ENCODE results near the gene CCZ1. TPM values are rescaled to one million over a fixed set of nuclear protein-coding genes. Genes with fewer than 3 reads are reported as not detected.
A peak's percentile ranks its signal among the peaks of the same experiment; 100 is the strongest.

Gene CCZ1
- total and polyA plus RNA-seq, 2 of the 8 experiments (the other 6 are each of a cell fraction or from before 2014, with no cell fraction given): 56.3 to 150 TPM

- H2BK12ac ChIP-seq (ENCODE audit: low read depth, low read length): no peak overlapping the region
- H3K9ac ChIP-seq (replicated peaks in 1 of 4; ENCODE audit: extremely low read depth in 1 of 4, low read depth in 3 of 4, low read length in 3 of 4): no peak overlapping the region
- no peak overlapping the region for H2BK120ac ChIP-seq (replicated peaks; ENCODE audit: low read depth, low read length)
- peak overlapping the region; percentile 35; the same call in 1 of the 2 replicates for H4K8ac ChIP-seq (ENCODE audit: extremely low read depth, insufficient read depth, low read length)
- H3K27me3 ChIP-seq (replicated peaks in 1 of 4; ENCODE audit: control insufficient read depth in 3 of 4, extremely low read depth in 1 of 4, insufficient read depth in 3 of 4, low read length in 3 of 4): no peaks in the 10 kb centered on the region
- CTCF ChIA-PET (ENCODE audit: partially characterized antibody): interaction anchor here (1.3 kb wide), 1 partner anchor 13 kb away, joined by 4 read pairs; no protein-coding TSS in a partner anchor
- no peak overlapping the region for H3K23ac ChIP-seq (ENCODE audit: insufficient read length)
- H3K14ac ChIP-seq (ENCODE audit: insufficient read length): no peak overlapping the region
- H3K4me1 ChIP-seq (replicated peaks in 1 of 4; ENCODE audit: control insufficient read depth in 3 of 4, insufficient read depth in 4 of 4, low read length in 3 of 4): no peaks in the 10 kb centered on the region
- no peak overlapping the region for H2AFZ ChIP-seq (ENCODE audit: low read length)
- no peak overlapping the region for H3K4me3 ChIP-seq (ENCODE audit: extremely low read depth in 1 of 4, insufficient read depth in 2 of 4, low read depth in 3 of 4, low read length in 4 of 4)
- no peak overlapping the region for H4K5ac ChIP-seq (ENCODE audit: insufficient read length, low read depth, low read length)
- no peak overlapping the region for H4K91ac ChIP-seq (replicated peaks; ENCODE audit: insufficient read length, low read length)
- H2BK5ac ChIP-seq (ENCODE audit: low read depth, low read length): no peak overlapping the region
- H3K23me2 ChIP-seq (ENCODE audit: low read depth, low read length): no peaks in the 10 kb centered on the region
- no peaks in the 10 kb centered on the region for H3K79me2 ChIP-seq (ENCODE audit: control insufficient read depth in 1 of 2, insufficient read depth in 2 of 2, low read length in 2 of 2)
- no peak overlapping the region for H3K18ac ChIP-seq (ENCODE audit: extremely low read depth, low read length)
- no peak overlapping the region for H2AK5ac ChIP-seq (ENCODE audit: low read depth, low read length)
- no peak overlapping the region for H2BK20ac ChIP-seq (ENCODE audit: low read length)
- no peaks in the 10 kb centered on the region for H3K9me3 ChIP-seq (ENCODE audit: insufficient read depth in 2 of 2, low read depth in 1 of 2, low read length in 1 of 2)
- DNase-seq (ENCODE audit: low read depth in 1 of 2, low spot score in 2 of 2) (no peak), FAIRE-seq (no peak)
- no peak overlapping the region for H3K27ac ChIP-seq (ENCODE audit: low read depth, low read length)
- H4K20me1 ChIP-seq (replicated peaks in 1 of 2; ENCODE audit: control insufficient read depth in 1 of 2, insufficient read depth in 2 of 2, low read length in 2 of 2): no peaks in the 10 kb centered on the region
- POLR2A ChIA-PET (ENCODE audit: partially characterized antibody): no interaction called here
- H3K79me1 ChIP-seq (ENCODE audit: low read depth, low read length): no peaks in the 10 kb centered on the region
- no peak overlapping the region for H3K4me2 ChIP-seq (ENCODE audit: insufficient read depth in 1 of 2, low read depth in 2 of 2, low read length in 2 of 2)
- no peak overlapping the region for H3K56ac ChIP-seq (replicated peaks; ENCODE audit: insufficient read length, low read depth, low read length)
- 92% methylated on average over 13 of the region's 13 CpGs; no CpG with 5 or more reads in 1 of the 2 experiments for WGBS, 2 experiments (ENCODE audit: extremely low coverage in 1 of 2, insufficient coverage in 1 of 2, insufficient read length in 1 of 2, insufficient replicate concordance in 2 of 2, low coverage in 1 of 2, low lambda C conversion rate in 2 of 2, missing lambda C conversion rate in 1 of 2)
- H3K4ac ChIP-seq (replicated peaks; ENCODE audit: insufficient read length, low read depth, low read length): no peak overlapping the region
- no peaks in the 10 kb centered on the region for H3K36me3 ChIP-seq (ENCODE audit: control insufficient read depth in 2 of 4, insufficient read depth in 4 of 4, low read length in 3 of 4)
- H2BK15ac ChIP-seq (ENCODE audit: low read length): no peak overlapping the region
- no peak for TF ChIP-seq TBP (IDR thresholded peaks at IDR 0.05; ENCODE audit: low read depth, low read length)
- no peak for TF ChIP-seq SIN3A (conservative IDR thresholded peaks at IDR 0.05 in 1 of 2, IDR thresholded peaks at IDR 0.05 in 1 of 2; ENCODE audit: low read depth in 1 of 2, low read length in 2 of 2)
- no peak for TF ChIP-seq BRCA1 (IDR thresholded peaks at IDR 0.05; ENCODE audit: low read depth, low read length)
- TF ChIP-seq TAF1 (IDR thresholded peaks at IDR 0.05; ENCODE audit: low read depth, low read length): no peak
- no peak for TF ChIP-seq EZH2 (IDR thresholded peaks at IDR 0.05; ENCODE audit: low read depth, low read length, severe bottlenecking)
- no peak for TF ChIP-seq YY1 (IDR thresholded peaks at IDR 0.05; ENCODE audit: low read depth, low read length)
- no peak for TF ChIP-seq SIRT6 (IDR thresholded peaks at IDR 0.05; ENCODE audit: low read length)
- TF ChIP-seq ATF3 (IDR thresholded peaks at IDR 0.05; ENCODE audit: insufficient read depth, low read depth, low read length): no peak
- no peak for TF ChIP-seq HDAC6 (IDR thresholded peaks at IDR 0.05; ENCODE audit: low read depth, low read length)
- TF ChIP-seq SUZ12 (IDR thresholded peaks at IDR 0.05; ENCODE audit: low read length): no peak
- no peak for TF ChIP-seq RBBP5 (IDR thresholded peaks at IDR 0.05; ENCODE audit: borderline replicate concordance, low read depth, low read length)
- no peak for TF ChIP-seq JUND (IDR thresholded peaks at IDR 0.05; ENCODE audit: low read length)
- no peak for TF ChIP-seq SP4 (IDR thresholded peaks at IDR 0.05; ENCODE audit: low read length)
- no peak for TF ChIP-seq CHD1 (IDR thresholded peaks at IDR 0.05; ENCODE audit: low read depth, low read length)
- no peak for TF ChIP-seq GTF2F1 (IDR thresholded peaks at IDR 0.05; ENCODE audit: borderline replicate concordance, low read depth, low read length)
Measured at GRCh38 chr7:5869691-5870090, 28.8 kb upstream of the CCZ1 start.

Data from H1 (cell line).